DMS114 treated with DMSO at 0.1 percent for 48 hours (cell line): ENCODE measurements around the gene AKAP9.
"Not testable (repeated sequence)": the region's sequence is repeated elsewhere in the genome, so short reads cannot be mapped to it uniquely, and the experiment has no call there.

ENCODE experiments used
- DNase-seq: peaks from one replicate; lab custom pipeline; 2025; ENCODE audit not compliant: unreplicated experiment; lab: John Stamatoyannopoulos, UW

The AKAP9 gene

GRCh38 chr7:92058040-92058439 is 117.4 kb downstream of the AKAP9 start:
- DNase-seq = no peak

- DNase-seq = no peak
These were observed 118.2 kb downstream of the AKAP9 start for GRCh38 chr7:92058899-92059298.

- no peak for DNase-seq
These were observed 120.5 kb downstream of the AKAP9 start for GRCh38 chr7:92061154-92061553.

GRCh38 chr7:92064438-92065029 is 123.9 kb downstream of the AKAP9 start:
- DNase-seq = no peak

- no peak for DNase-seq
These were observed 130.4 kb downstream of the AKAP9 start for GRCh38 chr7:92071032-92071431.

GRCh38 chr7:92072121-92072520 is 131.5 kb downstream of the AKAP9 start:
- DNase-seq = no peak

GRCh38 chr7:92072708-92073107 is 132.0 kb downstream of the AKAP9 start:
- DNase-seq = no peak

- no peak for DNase-seq
These were observed 134.9 kb downstream of the AKAP9 start for GRCh38 chr7:92075455-92076158.

- no peak for DNase-seq
These were observed 135.8 kb downstream of the AKAP9 start for GRCh38 chr7:92076509-92076908.

GRCh38 chr7:92083922-92084321 is 143.3 kb downstream of the AKAP9 start:
- not testable (repeated sequence) for DNase-seq

- DNase-seq = no peak
These were observed 147.6 kb downstream of the AKAP9 start for GRCh38 chr7:92088266-92088665.

- DNase-seq = no peak
These were observed 151.5 kb downstream of the AKAP9 start for GRCh38 chr7:92092210-92092609.

GRCh38 chr7:92095380-92095779 is 154.7 kb downstream of the AKAP9 start:
- DNase-seq = no peak

- DNase-seq = no peak
These were observed 159.9 kb downstream of the AKAP9 start for GRCh38 chr7:92100534-92100933.

- DNase-seq = not testable (repeated sequence)
These were observed 162.2 kb downstream of the AKAP9 start for GRCh38 chr7:92102862-92103261.

GRCh38 chr7:92108821-92109220 is 168.2 kb downstream of the AKAP9 start:
- DNase-seq = no peak

GRCh38 chr7:92110857-92111256 is 170.2 kb downstream of the AKAP9 start:
- DNase-seq = no peak

- no peak for DNase-seq
These were observed 175.2 kb downstream of the AKAP9 start for GRCh38 chr7:92115821-92116220.

- DNase-seq = no peak
These were observed 176.3 kb downstream of the AKAP9 start for GRCh38 chr7:92116949-92117348.

GRCh38 chr7:92119213-92119759 is 178.6 kb downstream of the AKAP9 start:
- no peak for DNase-seq

- DNase-seq = no peak
These were observed 181.0 kb downstream of the AKAP9 start for GRCh38 chr7:92121681-92122080.

- DNase-seq = no peak
These were observed 190.4 kb downstream of the AKAP9 start for GRCh38 chr7:92131093-92131492.
